IMR-90 (cell line): ENCODE data around the gene MED12L.

Experiments
- MAZ ChIP-seq: IDR thresholded peaks from 2 replicates; pipeline ENCODE4 v1.6.1; 2012; ENCODE audit warnings: low read depth, mild to moderate bottlenecking, low read length, improper control_type of control experiment, moderate library complexity, borderline replicate concordance
- POLR2A ChIP-seq: IDR thresholded peaks from 2 replicates; pipeline ENCODE4 v1.6.1; 2012; ENCODE audit warnings: mild to moderate bottlenecking, low read depth, low read length
- RAD21 ChIP-seq: IDR thresholded peaks from 2 replicates; pipeline ENCODE4 v1.6.1; 2012; ENCODE audit warnings: low read length, improper control_type of control experiment
- RFX5 ChIP-seq: IDR thresholded peaks from 2 replicates; pipeline ENCODE4 v1.8.0; 2012; ENCODE audit warnings: low read depth, mild to moderate bottlenecking, low read length, moderate library complexity
- SMC3 ChIP-seq: fragments of 150-350 bp; IDR thresholded peaks from 2 replicates; pipeline ENCODE4 v1.6.1; 2016; ENCODE audit warnings: low read depth, mild to moderate bottlenecking, antibody characterized with exemption, low read length, moderate library complexity
- TF ChIP-seq, protein P1 (sequence below): conservative IDR thresholded peaks from 2 replicates; pipeline ENCODE4 v1.5.1; 2012; ENCODE audit warnings: mild to moderate bottlenecking, low read depth, low read length, improper control_type of control experiment

- TF ChIP-seq MAZ, result no peak
- no peak for TF ChIP-seq POLR2A
- TF ChIP-seq, protein P1, sequence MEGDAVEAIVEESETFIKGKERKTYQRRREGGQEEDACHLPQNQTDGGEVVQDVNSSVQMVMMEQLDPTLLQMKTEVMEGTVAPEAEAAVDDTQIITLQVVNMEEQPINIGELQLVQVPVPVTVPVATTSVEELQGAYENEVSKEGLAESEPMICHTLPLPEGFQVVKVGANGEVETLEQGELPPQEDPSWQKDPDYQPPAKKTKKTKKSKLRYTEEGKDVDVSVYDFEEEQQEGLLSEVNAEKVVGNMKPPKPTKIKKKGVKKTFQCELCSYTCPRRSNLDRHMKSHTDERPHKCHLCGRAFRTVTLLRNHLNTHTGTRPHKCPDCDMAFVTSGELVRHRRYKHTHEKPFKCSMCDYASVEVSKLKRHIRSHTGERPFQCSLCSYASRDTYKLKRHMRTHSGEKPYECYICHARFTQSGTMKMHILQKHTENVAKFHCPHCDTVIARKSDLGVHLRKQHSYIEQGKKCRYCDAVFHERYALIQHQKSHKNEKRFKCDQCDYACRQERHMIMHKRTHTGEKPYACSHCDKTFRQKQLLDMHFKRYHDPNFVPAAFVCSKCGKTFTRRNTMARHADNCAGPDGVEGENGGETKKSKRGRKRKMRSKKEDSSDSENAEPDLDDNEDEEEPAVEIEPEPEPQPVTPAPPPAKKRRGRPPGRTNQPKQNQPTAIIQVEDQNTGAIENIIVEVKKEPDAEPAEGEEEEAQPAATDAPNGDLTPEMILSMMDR, result no peak
- no peak for TF ChIP-seq RAD21
- TF ChIP-seq SMC3, result no peak
- TF ChIP-seq RFX5, result no peak
Measured at GRCh38 chr3:151367448-151367847, 282.0 kb downstream of the MED12L start.
